ENCODE measurements around the gene NUP93.

DNA sequence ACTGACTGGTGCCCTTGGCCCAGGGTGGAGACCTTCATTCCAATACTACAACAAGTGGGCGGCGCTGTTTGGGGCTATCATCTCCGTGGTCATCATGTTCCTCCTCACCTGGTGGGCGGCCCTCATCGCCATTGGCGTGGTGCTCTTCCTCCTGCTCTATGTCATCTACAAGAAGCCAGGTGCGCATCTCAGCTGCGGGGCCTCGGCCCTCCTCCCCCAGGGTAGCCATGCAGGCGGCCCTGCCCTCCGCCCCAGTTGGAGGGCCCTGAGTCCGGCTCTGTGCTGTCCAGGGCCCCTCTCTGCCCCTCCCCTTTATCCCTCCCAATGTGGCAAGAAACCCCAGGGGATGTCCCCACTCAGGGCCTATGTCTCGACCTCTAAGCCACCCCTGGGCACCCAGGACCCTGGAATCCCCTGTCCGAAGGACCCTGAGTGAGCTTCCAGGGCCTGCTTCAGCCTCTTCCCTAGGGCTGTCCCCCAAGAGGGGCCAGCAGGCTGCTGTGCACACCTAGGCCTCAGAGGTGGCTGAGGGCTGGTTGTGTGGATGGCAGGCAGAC lies 154.2 kb downstream of the NUP93 start:
- TF ChIP-seq, protein P1, sequence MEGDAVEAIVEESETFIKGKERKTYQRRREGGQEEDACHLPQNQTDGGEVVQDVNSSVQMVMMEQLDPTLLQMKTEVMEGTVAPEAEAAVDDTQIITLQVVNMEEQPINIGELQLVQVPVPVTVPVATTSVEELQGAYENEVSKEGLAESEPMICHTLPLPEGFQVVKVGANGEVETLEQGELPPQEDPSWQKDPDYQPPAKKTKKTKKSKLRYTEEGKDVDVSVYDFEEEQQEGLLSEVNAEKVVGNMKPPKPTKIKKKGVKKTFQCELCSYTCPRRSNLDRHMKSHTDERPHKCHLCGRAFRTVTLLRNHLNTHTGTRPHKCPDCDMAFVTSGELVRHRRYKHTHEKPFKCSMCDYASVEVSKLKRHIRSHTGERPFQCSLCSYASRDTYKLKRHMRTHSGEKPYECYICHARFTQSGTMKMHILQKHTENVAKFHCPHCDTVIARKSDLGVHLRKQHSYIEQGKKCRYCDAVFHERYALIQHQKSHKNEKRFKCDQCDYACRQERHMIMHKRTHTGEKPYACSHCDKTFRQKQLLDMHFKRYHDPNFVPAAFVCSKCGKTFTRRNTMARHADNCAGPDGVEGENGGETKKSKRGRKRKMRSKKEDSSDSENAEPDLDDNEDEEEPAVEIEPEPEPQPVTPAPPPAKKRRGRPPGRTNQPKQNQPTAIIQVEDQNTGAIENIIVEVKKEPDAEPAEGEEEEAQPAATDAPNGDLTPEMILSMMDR (IDR thresholded peaks at IDR 0.05; ENCODE audit: low read depth, low read length): no peak
- TF ChIP-seq, protein P2, sequence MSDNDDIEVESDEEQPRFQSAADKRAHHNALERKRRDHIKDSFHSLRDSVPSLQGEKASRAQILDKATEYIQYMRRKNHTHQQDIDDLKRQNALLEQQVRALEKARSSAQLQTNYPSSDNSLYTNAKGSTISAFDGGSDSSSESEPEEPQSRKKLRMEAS (IDR thresholded peaks at IDR 0.05; ENCODE audit: low read depth, low read length): no peak
- no peak for TF ChIP-seq POLR2A (IDR thresholded peaks at IDR 0.05; ENCODE audit: extremely low read depth, insufficient read length)
